Endothelial cell of umbilical vein (primary cell): ENCODE measurements around the gene SUV39H2.

ENCODE experiments used
- EZH2 ChIP-seq: IDR thresholded peaks from 2 replicates; pipeline ENCODE4 v1.6.1; 2012; ENCODE audit warnings: borderline replicate concordance, low read depth, mild to moderate bottlenecking, moderate library complexity, low read length, inconsistent platforms; ENCODE audit not compliant: severe bottlenecking
- JUN ChIP-seq: IDR thresholded peaks from 2 replicates; pipeline ENCODE4 v1.6.1; 2011; ENCODE audit warnings: borderline replicate concordance, low read depth; ENCODE audit not compliant: insufficient read length, insufficient read depth
- MYC ChIP-seq: IDR thresholded peaks from one replicate; pipeline ENCODE4 v1.6.1; 2011; ENCODE audit warnings: mild to moderate bottlenecking, low read depth, low read length
- POLR2A ChIP-seq: IDR thresholded peaks from 2 replicates; pipeline ENCODE4 v1.6.1; 2012; ENCODE audit warnings: low read depth, mild to moderate bottlenecking, control low read depth, low read length
- POLR2AphosphoS5 ChIP-seq: IDR thresholded peaks from 2 replicates; pipeline ENCODE4 v1.6.1; 2012; ENCODE audit warnings: low read depth, mild to moderate bottlenecking, control low read depth, low read length, moderate library complexity; ENCODE audit not compliant: insufficient read depth
- TF ChIP-seq, protein P1 (sequence below): IDR thresholded peaks from 2 replicates; pipeline ENCODE4 v1.6.1; 2011; ENCODE audit not compliant: insufficient read depth, insufficient read length
- TF ChIP-seq, protein P2 (sequence below), 2 donors: IDR thresholded peaks; 1 replicate in 1 of 2; 2 replicates in 1 of 2; pipeline ENCODE4 v1.5.1; 2011; ENCODE audit warnings: low read length in 2 of 2, mild to moderate bottlenecking in 2 of 2, moderate library complexity in 2 of 2, control low read depth in 1 of 2, inconsistent platforms in 1 of 2, low read depth in 1 of 2; ENCODE audit not compliant: insufficient read depth in 1 of 2; ENCODE audit errors: extremely low read depth in 1 of 2

DNA sequence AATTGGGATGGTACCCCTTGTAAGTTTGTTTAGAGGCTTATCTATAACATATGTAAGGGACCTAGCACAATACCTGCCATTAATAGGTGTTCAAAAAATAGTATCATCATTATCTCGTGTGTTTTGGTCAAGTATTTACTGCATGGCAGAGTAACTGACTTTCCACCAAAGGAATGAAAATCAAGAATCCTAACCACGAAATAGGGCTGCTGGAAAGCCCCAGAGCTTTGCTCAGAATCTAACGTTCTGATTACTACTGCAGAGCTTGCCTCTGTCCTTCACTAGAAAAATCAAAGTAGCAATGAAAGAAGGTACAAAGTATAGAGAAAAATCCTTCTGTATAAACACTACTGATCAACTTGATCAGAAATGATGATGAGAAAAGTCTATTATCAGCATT, 40.3 kb downstream of the SUV39H2 start:
- TF ChIP-seq, protein P1, sequence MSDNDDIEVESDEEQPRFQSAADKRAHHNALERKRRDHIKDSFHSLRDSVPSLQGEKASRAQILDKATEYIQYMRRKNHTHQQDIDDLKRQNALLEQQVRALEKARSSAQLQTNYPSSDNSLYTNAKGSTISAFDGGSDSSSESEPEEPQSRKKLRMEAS: no peak
- TF ChIP-seq, protein P2, sequence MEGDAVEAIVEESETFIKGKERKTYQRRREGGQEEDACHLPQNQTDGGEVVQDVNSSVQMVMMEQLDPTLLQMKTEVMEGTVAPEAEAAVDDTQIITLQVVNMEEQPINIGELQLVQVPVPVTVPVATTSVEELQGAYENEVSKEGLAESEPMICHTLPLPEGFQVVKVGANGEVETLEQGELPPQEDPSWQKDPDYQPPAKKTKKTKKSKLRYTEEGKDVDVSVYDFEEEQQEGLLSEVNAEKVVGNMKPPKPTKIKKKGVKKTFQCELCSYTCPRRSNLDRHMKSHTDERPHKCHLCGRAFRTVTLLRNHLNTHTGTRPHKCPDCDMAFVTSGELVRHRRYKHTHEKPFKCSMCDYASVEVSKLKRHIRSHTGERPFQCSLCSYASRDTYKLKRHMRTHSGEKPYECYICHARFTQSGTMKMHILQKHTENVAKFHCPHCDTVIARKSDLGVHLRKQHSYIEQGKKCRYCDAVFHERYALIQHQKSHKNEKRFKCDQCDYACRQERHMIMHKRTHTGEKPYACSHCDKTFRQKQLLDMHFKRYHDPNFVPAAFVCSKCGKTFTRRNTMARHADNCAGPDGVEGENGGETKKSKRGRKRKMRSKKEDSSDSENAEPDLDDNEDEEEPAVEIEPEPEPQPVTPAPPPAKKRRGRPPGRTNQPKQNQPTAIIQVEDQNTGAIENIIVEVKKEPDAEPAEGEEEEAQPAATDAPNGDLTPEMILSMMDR (IDR thresholded peaks at IDR 0.05; ENCODE audit: extremely low read depth in 1 of 2, insufficient read depth in 1 of 2, low read depth in 1 of 2, low read length in 2 of 2): no peak
- no peak for TF ChIP-seq EZH2
- TF ChIP-seq POLR2A: no peak
- TF ChIP-seq JUN: no peak
- TF ChIP-seq POLR2AphosphoS5: no peak
- no peak for TF ChIP-seq MYC
